Loucy (cell line): ENCODE results near the gene CYSTM1.

Experiments used
- CTCF ChIP-seq: fragments of 200-600 bp; sonication (generic); conservative IDR thresholded peaks from 2 replicates; pipeline ENCODE4 v1.5.1; 2014; ENCODE audit warnings: mild to moderate bottlenecking, antibody characterized with exemption, low read length
- EZH2phosphoT487 ChIP-seq: fragments of 200-600 bp; IDR thresholded peaks from 2 replicates; pipeline ENCODE4 v1.6.1; 2018; ENCODE audit warnings: antibody characterized with exemption, mild to moderate bottlenecking, moderate library complexity, borderline replicate concordance

- TF ChIP-seq CTCF: no peak
- no peak for TF ChIP-seq EZH2phosphoT487
These were observed 21.1 kb upstream of the CYSTM1 start for GRCh38 chr5:140153905-140154304.
